Hypothalamus (tissue), 51 donors: ENCODE data around the gene ABCC4.

Experiments
- DNase-seq, 51 donors: peaks; one replicate each; lab custom pipeline; 2025; lab: John Stamatoyannopoulos, UW

The ABCC4 gene

DNA sequence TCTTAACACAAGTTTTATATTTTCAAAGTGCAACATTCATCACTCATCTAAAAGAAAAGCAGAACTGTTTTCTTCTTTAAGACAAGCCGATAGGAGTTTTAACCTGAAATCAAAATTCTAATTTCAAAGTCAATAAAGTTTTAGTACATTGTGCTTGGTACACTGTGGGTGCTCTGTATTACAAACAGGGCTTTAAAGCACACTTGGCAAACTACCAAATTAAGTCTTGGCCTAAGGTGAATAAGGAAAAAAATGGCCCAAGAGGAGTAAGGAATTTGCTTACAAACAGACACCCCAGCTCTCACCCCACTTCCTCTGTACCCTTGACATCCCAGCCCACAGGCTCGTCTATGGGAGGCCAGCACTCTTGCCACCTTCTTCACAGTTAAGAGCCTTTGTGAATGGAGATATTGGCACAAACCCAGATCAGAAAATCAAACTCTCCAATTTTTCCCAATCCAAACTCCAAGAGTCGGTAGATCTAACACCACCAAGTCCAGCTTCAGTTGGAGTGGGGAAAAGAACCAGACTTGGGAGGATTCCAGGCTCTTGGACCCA is 66.0 kb downstream of the ABCC4 start:
- no peak for DNase-seq

DNA sequence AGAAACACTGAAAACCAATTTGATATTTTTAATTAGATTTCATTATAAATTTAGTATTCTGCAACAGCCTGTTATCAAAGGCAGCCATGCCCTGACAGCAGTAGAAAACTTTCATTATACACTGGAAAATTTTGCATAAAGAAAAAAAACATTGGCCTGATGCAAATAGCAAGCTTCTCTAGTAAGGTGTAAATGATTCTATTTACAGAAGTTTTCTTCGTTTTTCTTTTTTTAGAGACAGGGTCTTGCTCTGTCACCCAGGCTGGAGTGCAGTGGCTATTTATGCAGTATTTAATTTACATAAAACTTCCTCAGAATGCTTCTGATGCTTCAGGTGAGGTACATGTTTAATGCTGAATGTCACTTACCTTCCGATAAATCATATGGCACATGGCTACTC is 67.0 kb downstream of the ABCC4 start:
- DNase-seq = no peak

DNA sequence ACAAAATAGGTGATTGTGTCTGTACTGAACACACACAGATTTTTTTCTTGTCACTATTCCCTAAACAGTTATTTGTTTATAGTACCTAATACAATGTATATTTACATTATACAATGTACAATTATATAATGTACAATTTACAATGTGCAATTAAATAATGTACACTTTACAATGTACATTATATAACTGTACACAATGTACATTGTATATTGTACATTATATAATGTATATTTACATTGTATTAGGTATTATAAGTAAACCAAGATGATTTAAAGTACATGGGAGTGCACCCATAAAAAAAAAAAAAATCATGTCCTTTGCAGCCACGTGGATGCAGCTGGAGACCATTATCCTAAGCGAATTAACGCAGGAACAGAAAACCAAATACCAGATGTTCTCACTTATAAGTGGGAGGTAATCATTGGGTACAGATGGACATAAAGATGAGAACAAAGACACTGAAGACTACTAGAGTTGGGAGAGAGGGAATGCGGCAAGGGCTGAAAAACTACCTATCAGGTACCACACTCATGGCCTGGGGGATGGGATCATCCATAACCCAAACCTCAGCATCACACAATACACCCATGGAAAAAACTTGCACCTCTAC is 68.1 kb downstream of the ABCC4 start:
- DNase-seq = no peak

DNA sequence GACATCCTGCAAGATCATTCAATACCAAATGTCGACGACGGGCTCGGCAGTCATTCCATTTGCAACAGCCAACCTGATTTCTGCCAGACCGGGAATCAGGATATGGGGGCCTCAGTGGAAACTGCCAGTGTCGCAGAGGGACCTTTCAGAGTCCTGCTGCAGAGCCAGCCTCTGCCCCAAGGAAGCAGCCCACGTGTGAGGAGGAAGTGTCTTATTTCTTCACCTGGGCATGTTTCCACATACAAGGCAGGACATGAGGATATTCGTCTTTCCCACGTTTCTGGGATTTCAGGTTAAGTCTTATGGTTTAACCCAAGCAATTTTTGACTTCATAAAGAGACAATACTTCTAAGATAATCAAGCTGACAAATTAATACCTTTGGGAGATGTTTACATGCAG is 69.9 kb downstream of the ABCC4 start:
- no peak for DNase-seq

DNA sequence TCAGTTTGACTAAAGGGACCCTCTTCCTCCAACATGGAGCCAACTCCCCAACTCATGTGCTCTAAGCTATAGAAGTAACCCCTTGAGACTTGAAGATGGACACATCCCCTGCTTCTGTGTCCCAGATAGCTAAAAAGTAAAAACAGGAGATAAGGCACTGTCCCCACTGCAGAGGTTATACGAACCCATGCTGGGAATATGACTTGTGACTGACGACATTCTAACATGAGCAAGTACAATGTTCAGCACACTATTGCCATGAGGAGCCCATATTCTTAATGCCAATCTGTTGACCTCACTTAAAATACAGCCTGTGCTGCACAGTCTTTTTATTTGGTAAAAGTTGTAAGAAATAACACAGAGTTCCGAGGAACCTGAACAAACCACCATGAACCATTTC is 71.4 kb downstream of the ABCC4 start:
- no peak for DNase-seq

DNA sequence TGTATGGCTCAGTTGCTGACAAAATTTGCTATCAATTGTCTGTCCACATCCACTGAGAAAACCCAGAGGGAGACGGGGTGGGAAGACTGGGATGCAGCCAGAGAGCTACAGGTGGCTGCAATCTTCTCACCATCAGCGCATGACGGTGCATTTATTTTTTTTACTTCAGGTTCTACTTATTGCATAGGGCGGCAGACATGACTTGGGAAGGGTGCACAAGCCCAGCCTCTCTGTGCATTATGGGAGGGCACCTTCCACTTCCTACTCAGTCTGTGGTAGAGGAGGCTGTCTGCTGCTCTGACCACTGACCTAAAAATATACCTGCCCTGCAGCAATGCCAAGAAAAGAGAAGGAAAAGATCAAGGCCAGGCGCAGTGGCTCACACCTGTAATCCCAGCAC is 73.1 kb downstream of the ABCC4 start:
- no peak for DNase-seq

DNA sequence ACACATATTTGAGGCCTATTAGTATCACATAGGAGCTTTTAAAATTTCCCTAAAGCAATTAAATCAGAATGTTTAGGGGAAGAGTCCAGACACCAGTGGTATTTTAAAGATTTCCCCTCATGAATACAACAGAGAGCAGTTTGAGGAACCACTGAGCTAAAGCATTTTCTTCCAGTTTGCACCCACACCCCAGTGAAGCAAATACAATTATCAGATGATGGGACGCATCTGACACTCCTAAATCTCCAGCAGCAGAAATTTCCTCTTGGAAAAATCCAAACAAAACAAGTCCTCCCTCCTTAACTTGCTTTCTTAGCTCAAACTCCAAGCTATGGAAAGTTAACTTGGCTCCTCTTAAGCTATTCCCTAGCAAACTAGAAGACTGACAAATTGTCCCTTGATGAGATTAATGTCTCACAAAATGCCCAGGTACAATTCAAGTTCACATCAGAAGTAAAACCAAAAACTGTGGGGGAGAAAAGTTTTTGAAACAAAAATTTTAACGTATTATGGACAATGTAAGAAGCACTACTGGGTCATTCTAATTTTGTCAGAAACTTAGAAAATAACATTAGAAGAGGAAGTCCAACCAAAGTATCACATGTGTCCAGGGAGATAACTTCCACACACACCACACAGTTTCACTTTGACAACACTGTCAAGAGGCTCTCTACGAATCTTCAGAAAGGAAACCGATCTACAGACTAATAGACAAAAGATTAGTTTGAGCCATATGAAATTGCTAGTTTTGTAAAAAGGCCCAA is 74.1 kb downstream of the ABCC4 start:
- peak in 1 of 51 donors; percentile 19 for DNase-seq

DNA sequence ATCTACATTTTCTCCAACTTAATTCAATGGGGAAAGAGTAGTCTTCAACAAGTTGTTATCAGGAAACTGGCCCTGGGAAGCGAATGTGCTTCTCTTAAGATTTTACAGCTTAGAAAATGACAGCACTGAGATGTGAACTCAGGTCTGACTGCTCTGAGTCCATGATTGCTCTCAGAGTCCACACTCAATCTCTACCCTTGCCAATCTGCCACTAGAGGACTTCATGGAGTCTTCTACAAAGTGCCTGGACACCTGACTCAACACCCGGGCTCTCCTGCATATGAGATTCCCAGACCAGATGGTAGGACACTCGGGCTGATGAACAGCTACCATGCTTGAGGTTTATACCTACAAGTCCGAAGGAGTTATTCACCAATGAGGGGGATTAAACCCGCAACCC is 74.8 kb downstream of the ABCC4 start:
- no peak for DNase-seq

DNA sequence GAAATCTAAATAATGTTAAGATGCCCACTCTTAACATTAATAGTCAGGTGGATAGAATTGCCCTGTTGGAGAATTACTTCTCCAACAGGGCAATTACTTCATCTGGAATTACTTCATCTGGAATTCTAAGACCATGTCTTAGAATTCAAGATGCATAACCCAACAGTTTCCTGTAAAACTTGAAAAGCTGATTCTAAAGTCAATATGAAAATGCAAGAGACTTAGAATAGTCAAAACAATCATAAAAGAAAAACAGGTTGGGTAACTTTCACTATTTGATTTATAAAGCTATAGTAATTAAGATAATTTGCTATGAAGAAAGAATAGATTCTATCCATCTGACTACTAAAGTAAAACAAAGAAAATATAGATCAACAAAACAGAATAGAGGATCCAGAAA is 75.2 kb downstream of the ABCC4 start:
- no peak for DNase-seq

DNA sequence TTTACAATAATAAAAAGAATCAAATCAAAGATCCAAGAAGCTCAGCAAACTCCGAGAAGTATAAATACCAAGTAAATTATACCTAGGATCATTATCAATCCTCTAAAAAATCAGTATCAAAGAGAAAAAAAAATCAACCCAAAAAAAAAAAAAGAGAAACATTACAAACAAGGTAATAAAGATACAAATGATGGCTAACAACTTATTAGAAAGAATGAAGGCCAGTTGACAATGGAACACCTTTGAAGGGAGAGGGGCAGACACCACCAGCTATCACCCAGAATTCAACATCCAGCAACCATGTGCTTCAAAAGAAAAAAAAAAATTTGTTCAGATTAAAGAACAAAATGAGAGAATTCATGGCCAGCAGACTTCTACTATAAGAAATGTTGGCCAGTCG is 77.2 kb downstream of the ABCC4 start:
- no peak for DNase-seq

DNA sequence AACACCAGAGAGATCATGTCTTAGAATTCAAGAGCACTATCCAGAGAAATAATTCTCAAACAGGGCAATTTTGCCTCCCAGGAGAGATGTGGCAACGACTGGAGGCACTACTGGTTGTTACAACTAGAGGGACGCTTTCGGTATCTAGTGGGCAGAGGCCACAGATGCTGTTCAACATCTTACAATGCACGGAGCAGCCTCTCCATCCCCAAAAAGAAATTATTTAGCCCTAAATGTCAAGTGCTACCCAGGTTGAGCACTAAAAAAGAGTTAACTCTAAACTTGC is 78.6 kb downstream of the ABCC4 start:
- no peak for DNase-seq

DNA sequence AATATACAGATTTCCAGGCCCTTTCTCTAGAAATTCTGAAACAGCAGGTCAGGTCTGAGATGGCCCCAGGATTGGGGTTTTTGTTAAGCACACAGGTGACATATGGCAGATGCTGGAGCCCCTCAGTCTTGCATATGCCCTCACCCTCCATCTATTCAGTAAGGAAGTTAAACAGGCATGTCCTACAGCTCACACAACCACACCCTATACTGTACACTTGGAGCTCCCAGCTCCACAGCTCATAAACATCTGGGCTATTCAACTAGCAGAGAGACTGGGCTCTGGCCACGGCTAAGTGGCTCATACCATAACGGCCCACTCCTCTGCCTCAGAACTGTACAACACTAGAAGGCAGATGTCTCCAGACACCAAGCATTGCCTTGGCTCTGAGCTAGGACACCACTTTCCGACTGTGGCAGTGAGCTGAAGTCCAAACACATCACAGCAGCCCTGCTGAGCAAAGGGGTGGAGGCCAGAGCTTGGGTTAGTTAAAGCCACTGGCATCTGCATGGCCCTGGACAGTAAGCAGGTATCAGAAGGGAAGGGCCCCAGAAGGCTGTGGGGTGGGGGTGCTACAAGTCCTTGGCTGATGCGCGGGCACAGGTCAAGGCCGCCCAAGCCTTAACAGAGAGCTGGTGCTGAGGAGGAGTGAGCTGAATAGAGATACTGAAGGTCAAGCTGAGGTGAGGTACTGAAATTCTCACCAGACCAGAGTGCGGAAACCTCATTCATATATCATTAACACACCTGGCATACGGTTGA is 79.1 kb downstream of the ABCC4 start:
- no peak for DNase-seq

DNA sequence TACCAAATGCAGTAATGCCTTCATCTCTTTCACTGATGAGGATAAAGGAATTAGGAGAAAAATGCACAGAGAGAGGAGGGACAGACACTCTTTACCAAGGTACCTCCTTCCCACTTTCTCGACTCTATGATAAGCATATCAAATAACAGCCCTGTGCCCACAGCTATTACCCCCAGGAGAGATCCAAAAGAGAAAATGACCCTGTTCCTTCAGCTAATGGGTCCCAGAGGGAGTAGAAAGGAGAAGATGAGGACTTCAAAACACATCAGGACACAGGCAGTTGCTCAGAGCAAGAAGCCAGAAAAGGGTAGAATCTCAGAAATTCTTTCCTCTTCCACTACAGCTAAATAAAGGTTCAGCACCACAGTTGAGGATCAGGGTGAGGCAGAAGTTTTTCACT is 80.6 kb downstream of the ABCC4 start:
- no peak for DNase-seq

DNA sequence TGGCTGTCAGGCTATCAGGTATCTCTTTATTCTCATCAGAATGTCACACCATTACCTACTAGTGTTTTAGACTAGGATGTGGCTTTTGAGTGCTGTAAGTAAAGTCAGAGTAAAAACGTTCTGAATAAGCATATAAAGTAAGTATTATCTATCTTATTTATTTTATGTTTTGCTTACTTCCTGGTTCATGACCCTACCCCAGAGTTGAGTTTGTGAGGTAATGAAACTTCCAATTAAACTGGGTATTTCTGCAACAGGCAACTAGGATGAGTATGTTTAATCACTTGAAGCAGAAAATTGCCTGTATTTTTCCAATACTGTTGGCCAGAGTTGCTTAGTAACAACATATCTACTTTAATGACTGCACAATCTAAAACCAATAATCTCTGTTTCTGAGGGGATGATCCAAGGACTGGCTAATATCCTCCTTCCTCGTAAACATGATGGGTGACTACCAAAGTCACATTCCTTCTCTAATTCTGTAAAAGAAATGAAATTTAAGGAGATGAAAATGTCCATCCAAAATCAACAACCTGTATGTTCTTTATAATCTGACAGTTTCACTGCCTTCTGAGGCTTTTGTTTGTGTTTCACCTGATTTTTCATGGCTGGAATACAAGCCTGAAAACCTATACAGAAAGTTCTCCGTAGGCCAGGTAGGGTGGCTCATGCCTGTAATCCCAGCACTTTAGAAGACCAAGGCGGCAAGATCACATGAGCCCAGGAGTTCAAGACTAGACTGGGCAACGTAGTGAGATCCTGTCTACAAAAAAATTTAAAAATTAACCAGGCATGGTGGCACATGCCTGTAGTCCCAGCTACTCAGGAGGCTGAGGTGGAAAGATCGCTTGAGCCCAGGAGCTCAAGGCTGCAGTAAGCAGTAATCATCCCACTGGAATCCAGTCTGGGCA is 83.1 kb downstream of the ABCC4 start:
- DNase-seq = no peak

DNA sequence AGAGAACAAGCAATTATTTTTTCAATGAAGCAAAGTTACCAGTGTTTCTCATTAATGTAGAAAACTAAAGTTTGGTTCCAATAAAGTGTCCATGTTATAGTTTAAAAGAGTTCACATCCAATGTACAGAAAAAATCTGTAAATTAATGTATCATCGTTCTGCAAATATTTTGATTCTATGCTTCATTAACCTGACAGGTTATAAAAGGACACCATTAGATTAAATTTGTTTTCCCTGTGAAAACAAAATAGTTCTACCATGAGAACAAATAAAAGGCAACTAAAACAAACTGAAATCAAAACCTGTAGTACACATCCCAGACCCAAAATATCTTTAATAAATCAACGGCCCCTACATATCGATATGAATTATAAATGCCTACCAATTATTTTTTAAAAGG is 85.1 kb downstream of the ABCC4 start:
- DNase-seq = no peak

DNA sequence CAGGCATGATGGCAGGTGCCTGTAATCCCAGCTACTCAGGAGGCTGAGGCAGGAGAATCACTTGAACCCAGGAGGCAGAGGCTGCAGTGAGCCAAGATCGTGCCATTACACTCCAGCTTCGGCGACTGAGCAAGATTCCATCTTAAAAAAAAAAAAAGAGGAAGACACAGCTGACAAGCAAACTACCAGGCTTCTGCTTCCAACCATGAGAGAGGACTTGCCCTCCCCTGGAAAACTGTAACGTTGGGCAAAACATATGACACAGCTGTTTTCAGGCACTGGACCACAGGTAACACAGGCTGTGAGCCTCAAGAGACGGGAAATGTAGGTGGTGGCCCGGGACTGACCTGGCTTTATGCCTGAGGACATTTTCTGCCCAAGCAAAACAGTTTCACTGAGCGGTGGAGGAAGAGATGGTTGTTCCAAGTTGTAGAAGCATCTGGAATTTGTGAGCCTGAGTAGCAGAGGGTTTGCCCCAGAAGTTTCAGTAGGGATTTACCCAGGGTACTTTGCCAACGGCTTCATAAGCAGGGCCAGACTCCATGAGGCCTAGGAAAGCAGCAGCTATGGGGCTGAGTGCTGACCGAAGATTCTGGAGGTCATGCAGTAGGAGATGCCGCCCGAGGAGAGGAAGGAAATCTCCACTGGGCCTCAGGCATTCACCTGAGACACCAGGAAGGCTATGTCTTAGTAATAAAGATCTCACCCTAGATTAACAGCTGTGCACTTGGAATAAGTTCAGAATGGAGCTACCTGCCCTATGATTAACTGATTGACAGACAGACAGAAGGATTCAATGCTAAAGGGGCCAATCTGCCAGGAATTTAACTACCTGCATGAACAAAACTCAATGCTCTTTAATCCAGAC is 88.0 kb downstream of the ABCC4 start:
- no peak for DNase-seq

DNA sequence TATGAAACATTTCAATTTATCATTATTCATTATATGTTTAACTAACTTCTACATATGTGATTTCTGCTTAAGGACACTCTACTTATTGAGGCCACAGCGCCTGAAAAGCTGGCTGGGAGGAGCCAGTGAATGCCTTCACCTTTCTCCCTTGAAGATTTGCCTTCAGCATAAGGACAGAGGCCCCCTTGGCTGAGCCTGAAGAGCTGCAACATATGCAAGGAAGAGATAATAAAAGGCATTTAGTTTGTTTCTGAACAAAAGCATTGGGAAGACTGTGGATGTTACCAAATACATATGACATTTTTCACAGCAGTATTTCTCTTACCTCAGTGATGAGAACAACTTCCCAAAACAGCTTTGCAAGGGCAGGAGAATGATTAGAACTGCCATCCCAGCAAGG is 92.1 kb downstream of the ABCC4 start:
- DNase-seq = no peak

DNA sequence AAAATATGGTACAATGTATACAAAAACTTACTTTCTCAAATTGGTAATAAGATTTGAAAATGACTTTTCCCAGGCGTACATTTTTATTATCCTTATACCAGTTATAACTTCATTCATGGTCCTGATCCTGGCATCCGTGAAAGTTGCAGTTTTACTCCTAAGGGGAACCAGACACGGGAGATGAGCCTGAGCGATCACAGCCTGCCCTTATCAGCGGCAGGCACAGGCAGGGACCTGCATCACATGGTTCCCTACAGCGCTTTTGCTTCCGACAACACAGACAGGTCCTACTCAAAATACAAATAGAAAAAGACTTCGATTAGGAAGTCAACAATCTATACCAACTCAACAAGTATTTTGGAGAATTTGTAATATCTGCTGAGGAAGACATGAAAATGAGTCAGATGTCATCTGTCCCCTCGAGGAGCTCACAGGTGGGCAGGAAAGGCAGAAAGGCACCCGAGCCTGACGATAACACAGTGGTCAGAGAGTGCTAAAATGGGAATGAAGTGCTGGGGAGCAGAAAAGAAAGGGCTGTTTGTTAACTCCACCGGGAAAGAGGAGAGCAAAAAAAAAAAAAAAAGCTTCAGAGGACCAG is 93.4 kb downstream of the ABCC4 start:
- no peak for DNase-seq

DNA sequence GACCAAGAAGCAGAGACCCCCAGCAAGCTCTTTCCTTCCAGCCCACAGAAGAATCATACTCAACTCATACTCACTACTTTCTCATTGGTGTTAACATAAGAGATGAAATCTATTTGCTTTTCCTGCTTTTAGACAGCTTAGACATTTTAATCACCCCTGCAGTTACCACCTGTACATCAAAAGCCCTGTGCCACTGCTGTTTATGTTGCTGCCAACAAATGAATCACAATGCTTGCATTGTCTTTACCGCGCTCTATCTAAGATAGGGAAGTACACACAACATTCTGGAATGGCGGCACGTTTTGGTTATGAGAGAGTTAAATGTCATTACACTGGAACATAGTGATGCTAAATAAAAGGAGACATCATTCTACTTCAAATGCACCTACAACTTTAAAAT is 95.1 kb downstream of the ABCC4 start:
- no peak for DNase-seq
